ENCODE data around the gene IFFO2.

GRCh38 chr1:18920931-18921330, 35.5 kb downstream of the IFFO2 start:
- TF ChIP-seq SP1 (IDR thresholded peaks at IDR 0.05) (no peak), CTCF (IDR thresholded peaks at IDR 0.05; ENCODE audit: low read depth, low read length, missing input control) (no peak), RAD21 (IDR thresholded peaks at IDR 0.05) (no peak), YY1 (IDR thresholded peaks at IDR 0.05) (no peak), MAX (IDR thresholded peaks at IDR 0.05) (no peak), ATF3 (IDR thresholded peaks at IDR 0.05) (no peak), JUND (IDR thresholded peaks at IDR 0.05) (no peak)

Data from liver (tissue), 3 donors.